Activated T-cell treated with anti-CD3 and anti-CD28 coated beads, Interleukin-2, amount 50 U/mL, for 72 hours (primary cell): ENCODE data around the gene UBASH3B. TPM values are rescaled to one million over a fixed set of nuclear protein-coding genes. Genes with fewer than 3 reads are reported as not detected.

Experiments
- ATAC-seq, 2 donors: fragments of 150-1000 bp; cut with Tn5 transposase; replicated peaks in 1 of 2; 2 replicates each; pipeline ENCODE4 v1.10.0; 2021; ENCODE audit warnings: moderate library complexity in 2 of 2, mild to moderate bottlenecking in 1 of 2
- DNase-seq, 2 donors: peaks; one replicate each; pipeline ENCODE4 v3.0.0; 2021 to 2022; ENCODE audit warnings: mixed read lengths in 1 of 2
- H3K27ac Mint-ChIP-seq: one replicate; pipeline ENCODE4 v1.8.0; 2022; ENCODE audit warnings: mild to moderate bottlenecking, moderate library complexity, mixed read lengths
- H3K27me3 Mint-ChIP-seq: one replicate; pipeline ENCODE4 v1.8.0; 2022; ENCODE audit warnings: low read depth, mixed read lengths
- H3K36me3 Mint-ChIP-seq, 2 donors: one replicate each; pipeline ENCODE4 v1.8.0; 2022; ENCODE audit warnings: mixed read lengths in 2 of 2, mild to moderate bottlenecking in 1 of 2; ENCODE audit not compliant: insufficient read depth in 2 of 2
- H3K4me1 Mint-ChIP-seq: one replicate; pipeline ENCODE4 v1.8.0; 2022; ENCODE audit warnings: low read depth, mixed read lengths
- H3K4me3 Mint-ChIP-seq, 2 donors: one replicate each; pipeline ENCODE4 v1.8.0; 2022; ENCODE audit warnings: mild to moderate bottlenecking in 2 of 2, mixed read lengths in 2 of 2, moderate library complexity in 2 of 2
- H3K9me3 Mint-ChIP-seq, 2 donors: one replicate each; pipeline ENCODE4 v1.8.0; 2022; ENCODE audit warnings: mixed read lengths in 2 of 2
- total RNA-seq, 2 donors: library from RNA; stranded (reverse); gene quantifications; one replicate each; pipeline ENCODE4 v1.2.3, GENCODE V29; 2022

Gene UBASH3B
- total RNA-seq, 2 donors from 2014 or later: 6.9 to 18.5 TPM

DNA sequence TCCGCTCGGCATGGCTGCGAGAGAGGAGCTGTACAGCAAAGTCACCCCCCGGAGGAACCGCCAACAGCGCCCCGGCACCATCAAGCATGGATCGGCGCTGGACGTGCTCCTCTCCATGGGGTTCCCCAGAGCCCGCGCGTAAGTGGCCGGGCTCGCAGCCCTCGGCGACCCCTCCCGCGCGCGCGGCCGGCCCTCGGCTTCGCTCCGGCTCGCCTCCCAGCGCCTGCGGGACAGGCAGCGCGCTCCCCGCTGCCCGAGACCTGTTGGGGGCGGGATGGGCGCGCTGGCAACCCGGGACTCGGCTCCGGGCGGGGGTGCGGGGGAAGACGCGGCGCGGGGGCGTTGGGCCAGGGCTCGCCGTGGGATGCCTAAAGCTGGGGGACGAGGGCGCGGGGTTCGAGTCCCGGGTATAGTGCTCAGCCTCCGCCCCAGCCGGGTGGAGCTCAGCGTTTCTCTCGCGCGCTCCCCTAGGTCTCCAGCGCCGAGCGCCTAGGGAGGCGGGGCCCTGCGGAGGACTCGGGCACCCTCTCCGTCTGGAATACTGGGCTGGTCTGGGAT is 630 bp downstream of the UBASH3B start:
- Mint-ChIP-seq H3K4me1 (peaks cover 30% of the 10 kb centered on the region), H3K4me3 (peak overlapping the region; percentile 89 to 91), H3K9me3 (no peaks in the 10 kb centered on the region), H3K27ac (peak overlapping the region; percentile 3), H3K27me3 (peaks cover 30% of the 10 kb centered on the region), H3K36me3 (peaks cover 0 to 3% of the 10 kb centered on the region in 2 donors)
- ATAC-seq (peak; percentile 64 to 70), DNase-seq (peak; percentile 57 to 65)

DNA sequence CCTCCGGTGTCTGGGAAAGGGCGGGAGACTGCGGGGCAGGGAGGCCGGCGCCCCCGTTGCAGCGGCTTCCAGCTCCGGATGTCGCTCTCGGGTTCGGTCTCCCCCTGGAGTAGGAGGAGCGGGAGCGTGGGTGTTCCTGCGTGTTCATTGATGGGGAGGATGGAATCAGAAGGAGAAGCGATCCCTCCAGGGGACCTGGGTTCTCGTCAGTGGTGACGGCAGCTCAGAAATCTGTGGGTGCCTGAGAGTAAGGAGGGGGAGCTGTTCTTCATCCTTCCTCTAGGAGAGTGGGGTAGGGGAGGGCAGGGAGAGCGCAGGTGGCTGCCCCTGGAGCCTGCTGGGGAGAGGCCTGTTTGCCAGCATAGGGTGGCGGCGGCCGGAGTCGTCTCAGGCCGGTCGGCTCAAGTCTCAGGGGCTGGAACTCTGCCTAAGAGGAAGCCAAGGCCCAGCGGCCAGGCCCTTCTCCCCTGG is 1.1 kb downstream of the UBASH3B start:
- peak; percentile 36 to 45 for ATAC-seq
- H3K4me3 Mint-ChIP-seq: peak overlapping the region; percentile 89 to 91
- H3K27ac Mint-ChIP-seq: peak overlapping the region; percentile 3
- H3K36me3 Mint-ChIP-seq: peaks cover 0 to 3% of the 10 kb centered on the region in 2 donors
- H3K27me3 Mint-ChIP-seq: peaks cover 30% of the 10 kb centered on the region
- peaks cover 30% of the 10 kb centered on the region for H3K4me1 Mint-ChIP-seq
- DNase-seq: peak; percentile 34 to 43
- H3K9me3 Mint-ChIP-seq: no peaks in the 10 kb centered on the region

DNA sequence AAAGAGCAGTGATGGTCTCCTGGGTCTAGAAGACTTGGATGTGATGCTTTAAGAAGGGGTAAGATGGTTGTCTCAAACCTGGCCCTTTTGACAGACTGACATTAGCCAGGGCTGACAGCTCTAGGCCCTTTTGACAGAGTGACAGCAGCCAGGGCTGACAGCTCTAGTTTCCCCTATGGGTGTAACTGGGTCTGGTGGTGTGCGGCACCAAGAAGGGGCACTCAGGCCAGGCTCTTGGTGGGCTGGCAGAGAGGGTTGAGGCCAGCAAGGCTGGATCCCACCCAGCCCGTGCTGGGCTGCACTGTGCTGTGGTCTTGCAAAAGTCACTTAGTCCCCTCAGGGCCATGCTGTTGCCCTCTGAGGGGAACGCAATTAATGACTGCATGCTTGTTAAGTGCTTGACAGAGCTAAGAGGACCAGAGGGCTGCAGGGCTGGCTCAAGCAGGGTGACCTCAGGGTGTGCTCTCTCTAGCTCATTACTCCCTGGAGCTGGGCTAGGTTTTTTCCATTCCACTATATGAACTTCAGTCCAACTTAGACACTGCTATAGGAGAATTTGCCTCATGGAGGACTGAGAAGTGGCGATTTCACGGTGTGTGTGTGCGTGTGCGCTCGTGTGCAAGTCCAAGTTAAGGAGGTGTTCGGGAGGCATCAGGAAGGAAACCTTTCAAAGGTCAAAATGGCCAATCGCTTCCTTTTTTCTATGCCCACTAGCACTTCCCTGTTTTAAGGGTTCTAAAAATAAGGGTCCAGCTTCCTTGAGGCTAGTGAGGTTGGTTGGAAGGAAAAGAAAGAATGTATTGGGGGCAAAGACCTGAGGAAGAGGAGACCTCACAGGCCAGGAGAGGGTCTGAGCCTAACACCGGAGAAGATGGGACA is 4.4 kb downstream of the UBASH3B start:
- Mint-ChIP-seq H3K36me3 (peaks cover 0 to 3% of the 10 kb centered on the region in 2 donors), H3K27me3 (peaks cover 4% of the 10 kb centered on the region), H3K27ac (no peak overlapping the region), H3K4me3 (no peak overlapping the region), H3K9me3 (no peaks in the 10 kb centered on the region), H3K4me1 (peaks cover 35% of the 10 kb centered on the region)
- ATAC-seq: no peak
- no peak for DNase-seq

DNA sequence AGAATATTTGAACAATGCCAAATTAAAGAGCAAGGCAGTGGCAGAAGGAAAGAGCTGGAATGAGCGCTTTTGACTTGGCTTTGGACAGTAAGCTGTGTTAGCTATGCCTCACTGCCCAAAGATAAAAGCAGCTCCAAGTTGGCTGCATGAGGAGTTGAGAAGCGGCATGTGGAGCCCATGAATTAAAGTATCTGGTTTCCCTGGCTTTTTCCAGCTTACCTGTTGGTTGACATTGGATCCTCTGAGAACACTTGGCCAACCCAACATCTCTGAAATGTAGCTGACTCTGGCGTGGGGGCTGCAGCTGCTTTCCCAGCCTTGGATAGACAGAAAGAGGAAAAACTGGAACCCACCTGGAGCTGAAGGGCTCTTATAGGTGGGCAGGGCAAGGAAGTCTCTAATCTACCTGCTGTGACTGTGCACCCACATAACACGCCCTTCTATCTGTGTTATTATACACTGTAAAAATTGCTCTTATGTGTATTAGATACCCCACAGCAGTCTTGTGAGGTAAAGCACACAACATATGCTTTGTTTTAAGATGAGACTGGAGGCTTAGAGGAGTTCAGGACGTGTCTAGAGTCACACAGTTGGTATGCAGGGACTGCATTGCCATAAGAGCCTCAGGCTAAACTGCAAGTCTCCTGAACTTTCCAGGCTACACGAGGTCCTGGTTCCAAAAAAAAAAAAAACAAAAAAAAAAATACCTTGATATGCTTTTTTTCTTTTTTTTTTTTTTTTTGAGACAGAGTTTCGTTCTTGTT is 5.8 kb downstream of the UBASH3B start:
- Mint-ChIP-seq H3K36me3 (peaks cover 0 to 3% of the 10 kb centered on the region in 2 donors), H3K27ac (no peak overlapping the region), H3K4me3 (no peak overlapping the region), H3K9me3 (no peaks in the 10 kb centered on the region), H3K27me3 (no peaks in the 10 kb centered on the region), H3K4me1 (peaks cover 30% of the 10 kb centered on the region)
- DNase-seq (no peak), ATAC-seq (no peak)

DNA sequence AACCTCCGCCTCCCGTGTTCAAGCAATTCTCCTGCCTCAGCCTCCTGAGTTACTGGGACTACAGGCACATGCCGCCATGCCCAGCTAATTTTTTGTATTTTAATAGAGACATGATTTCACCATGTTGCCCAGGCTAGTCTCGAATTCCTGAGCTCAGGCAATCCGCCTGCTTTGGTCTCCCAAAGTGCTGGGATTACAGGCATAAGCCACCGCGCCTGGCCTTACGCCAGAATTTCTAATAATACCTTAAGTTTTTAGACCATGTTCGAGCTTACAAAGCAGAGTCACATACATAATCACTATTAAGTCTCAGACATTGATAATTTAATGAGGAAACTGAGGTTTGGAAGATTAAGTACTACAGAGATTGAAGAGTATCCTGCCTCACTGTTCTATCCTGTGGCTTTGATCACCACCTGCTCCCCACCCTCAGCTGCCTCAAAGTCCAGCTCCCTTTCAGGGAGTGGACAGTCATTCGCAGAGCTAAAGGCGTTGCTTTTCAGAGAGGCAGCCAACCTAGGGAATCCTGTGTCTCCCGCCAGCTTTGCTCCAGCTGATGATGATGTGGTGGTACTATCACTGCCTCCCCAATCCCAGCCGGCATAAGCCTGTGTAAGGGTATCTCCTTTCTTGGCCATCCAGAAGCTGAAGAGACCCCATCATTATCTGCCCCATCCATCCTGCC is 7.7 kb downstream of the UBASH3B start:
- H3K4me1 Mint-ChIP-seq: peaks cover 36% of the 10 kb centered on the region
- no peak for DNase-seq
- no peaks in the 10 kb centered on the region for H3K9me3 Mint-ChIP-seq
- no peak overlapping the region for H3K4me3 Mint-ChIP-seq
- H3K36me3 Mint-ChIP-seq: no peaks in the 10 kb centered on the region
- no peak for ATAC-seq
- H3K27ac Mint-ChIP-seq: no peak overlapping the region
- H3K27me3 Mint-ChIP-seq: no peaks in the 10 kb centered on the region

DNA sequence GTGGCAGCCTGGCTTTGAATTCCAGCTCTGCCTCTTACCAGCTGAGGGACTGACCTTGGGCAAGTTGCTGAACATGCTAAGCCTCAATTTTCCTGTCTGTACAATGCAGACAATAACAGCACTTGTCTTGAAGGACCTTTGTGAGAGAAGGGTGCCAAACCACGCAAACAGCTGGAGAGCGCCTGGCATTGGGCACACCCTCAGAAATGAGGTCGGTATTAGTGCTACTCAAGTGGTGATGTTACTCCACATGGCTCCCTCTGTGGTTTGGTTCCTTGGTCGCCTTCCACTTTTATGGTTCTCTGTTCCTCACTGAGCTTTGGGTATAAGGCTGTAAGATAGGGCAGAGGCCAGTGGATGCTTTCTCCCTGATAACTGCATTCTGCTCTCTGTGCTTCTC is 8.2 kb downstream of the UBASH3B start:
- Mint-ChIP-seq H3K4me3 (no peak overlapping the region), H3K9me3 (no peaks in the 10 kb centered on the region), H3K4me1 (peaks cover 39% of the 10 kb centered on the region), H3K27ac (no peak overlapping the region), H3K27me3 (no peaks in the 10 kb centered on the region), H3K36me3 (no peaks in the 10 kb centered on the region)
- DNase-seq (no peak), ATAC-seq (no peak)

DNA sequence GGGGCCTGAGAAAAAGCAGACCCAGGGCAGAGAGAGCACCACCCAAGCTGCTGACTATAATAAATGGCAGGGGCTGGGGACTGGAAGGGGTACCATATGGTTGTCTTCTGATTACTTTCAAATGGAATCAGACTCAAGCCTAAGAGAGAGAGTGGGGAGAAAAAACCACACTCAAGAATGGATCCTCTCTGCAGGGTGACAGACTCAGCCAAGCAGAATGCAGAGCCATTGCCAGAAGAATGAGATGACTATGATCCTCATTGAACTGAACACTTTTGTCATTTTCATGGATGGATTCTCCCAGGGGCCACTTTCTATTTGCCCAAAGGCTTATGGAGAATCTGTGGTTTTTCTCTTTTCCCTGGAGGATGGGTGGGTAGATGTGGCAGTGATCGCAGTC is 8.7 kb downstream of the UBASH3B start:
- H3K27ac Mint-ChIP-seq: no peak overlapping the region
- DNase-seq (no peak), ATAC-seq (no peak)
- H3K36me3 Mint-ChIP-seq: peaks cover under 1 to 2% of the 10 kb centered on the region in 2 donors
- H3K4me1 Mint-ChIP-seq: peaks cover 39% of the 10 kb centered on the region
- H3K27me3 Mint-ChIP-seq: no peaks in the 10 kb centered on the region
- H3K9me3 Mint-ChIP-seq: peaks cover under 1 to 1% of the 10 kb centered on the region in 2 donors
- H3K4me3 Mint-ChIP-seq: no peak overlapping the region

DNA sequence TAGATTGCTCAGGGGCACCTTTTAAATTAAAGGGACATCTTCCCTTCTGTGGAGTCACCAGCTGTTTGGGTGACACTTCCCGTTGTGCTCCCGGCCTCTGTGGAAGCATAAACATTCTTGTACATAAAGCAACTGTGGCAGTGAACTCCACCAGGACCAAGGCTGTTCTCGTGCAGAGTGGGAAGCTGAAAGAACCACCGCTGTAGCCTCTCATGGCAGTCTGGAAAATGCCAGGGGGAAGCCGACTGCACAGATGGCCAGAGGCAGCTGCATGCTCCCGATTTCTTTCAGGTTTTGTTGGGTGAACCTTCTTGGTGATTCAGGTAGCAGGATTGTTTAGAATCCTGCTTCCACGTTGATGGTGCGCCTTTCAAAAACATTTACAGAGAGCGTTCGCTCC is 10.3 kb downstream of the UBASH3B start:
- Mint-ChIP-seq H3K27ac (no peak overlapping the region), H3K9me3 (peaks cover 3 to 7% of the 10 kb centered on the region in 2 donors), H3K4me3 (no peak overlapping the region), H3K4me1 (peaks cover 49% of the 10 kb centered on the region), H3K36me3 (peaks cover 4 to 8% of the 10 kb centered on the region in 2 donors), H3K27me3 (no peaks in the 10 kb centered on the region)
- DNase-seq: no peak
- ATAC-seq: no peak

DNA sequence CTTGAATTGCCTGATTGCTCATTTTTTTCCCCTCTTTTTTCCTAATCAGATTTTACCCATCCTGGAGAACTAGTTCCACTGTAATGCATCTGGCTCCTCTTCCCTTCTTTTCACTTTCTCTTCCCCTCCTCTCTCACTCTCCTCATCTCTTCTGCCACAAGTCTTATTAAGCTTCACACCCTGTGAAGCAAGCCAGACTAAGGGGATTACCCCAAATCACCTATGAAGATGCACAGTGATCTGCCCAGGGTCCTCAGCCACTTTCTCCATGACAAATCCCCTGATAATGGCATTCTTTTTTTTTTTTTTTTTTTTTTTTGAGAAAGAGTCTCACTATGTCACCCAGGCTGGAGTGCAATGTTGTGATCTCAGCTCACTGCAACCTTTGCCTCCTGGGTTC is 11.2 kb downstream of the UBASH3B start:
- Mint-ChIP-seq H3K36me3 (peaks cover 4 to 8% of the 10 kb centered on the region in 2 donors), H3K27me3 (no peaks in the 10 kb centered on the region), H3K27ac (no peak overlapping the region), H3K4me1 (peaks cover 57% of the 10 kb centered on the region), H3K4me3 (peak overlapping the region; percentile 2 to 16), H3K9me3 (peaks cover 3 to 7% of the 10 kb centered on the region in 2 donors)
- DNase-seq: no peak
- no peak for ATAC-seq

DNA sequence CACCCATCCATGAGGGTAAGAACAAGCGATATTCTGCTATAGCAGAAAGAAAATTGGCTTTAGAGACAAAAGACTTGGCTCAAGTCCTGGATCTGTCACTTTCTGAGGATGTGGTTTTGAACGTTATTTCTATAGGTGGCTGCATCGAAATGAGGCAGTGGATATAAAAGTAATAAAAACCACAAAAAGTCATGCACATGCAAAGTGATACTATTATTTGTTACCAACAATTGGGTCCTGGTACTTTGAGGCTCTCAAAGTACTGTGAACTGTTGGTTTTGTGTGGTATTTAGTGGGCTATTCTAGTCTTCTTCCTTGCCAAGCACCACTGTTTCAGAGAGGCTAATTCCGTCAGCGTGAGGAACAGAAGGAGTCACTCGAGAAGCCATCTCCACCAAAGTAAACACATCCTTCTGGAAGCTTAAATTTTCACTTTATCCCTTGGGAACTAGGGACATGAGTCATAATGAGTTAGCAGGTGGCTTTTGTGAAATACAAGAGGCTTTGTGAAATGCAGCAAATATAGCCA is 13.1 kb downstream of the UBASH3B start:
- Mint-ChIP-seq H3K4me3 (peak overlapping the region; percentile 33 to 40), H3K36me3 (peaks cover 4 to 8% of the 10 kb centered on the region in 2 donors), H3K9me3 (peaks cover 3 to 7% of the 10 kb centered on the region in 2 donors), H3K27me3 (no peaks in the 10 kb centered on the region), H3K4me1 (peaks cover 70% of the 10 kb centered on the region), H3K27ac (no peak overlapping the region)
- no peak for DNase-seq
- ATAC-seq: peak; percentile 86 to 88

DNA sequence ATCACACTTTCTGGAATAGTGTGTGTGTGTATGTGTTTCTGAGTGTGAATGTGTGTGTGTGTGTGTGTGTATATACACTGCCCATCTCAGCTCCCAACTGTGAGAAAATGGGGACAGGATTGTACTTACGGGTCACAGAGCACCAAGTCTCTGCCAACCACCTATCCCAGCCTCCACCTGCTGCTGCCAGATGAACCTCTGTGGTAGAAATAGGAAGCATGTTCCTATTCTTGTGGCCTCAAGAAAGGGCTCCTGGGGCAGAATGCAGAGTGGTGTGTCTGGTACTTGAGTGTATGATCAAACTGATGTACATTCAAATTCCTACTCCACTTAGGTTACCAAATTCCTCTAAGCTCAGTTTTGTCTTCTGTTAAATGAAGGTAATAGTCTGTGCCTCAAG is 14.6 kb downstream of the UBASH3B start:
- Mint-ChIP-seq H3K36me3 (peaks cover 4 to 8% of the 10 kb centered on the region in 2 donors), H3K27ac (no peak overlapping the region), H3K9me3 (peaks cover 3 to 7% of the 10 kb centered on the region in 2 donors), H3K4me1 (peaks cover 72% of the 10 kb centered on the region), H3K4me3 (no peak overlapping the region), H3K27me3 (no peaks in the 10 kb centered on the region)
- ATAC-seq (no peak), DNase-seq (no peak)

DNA sequence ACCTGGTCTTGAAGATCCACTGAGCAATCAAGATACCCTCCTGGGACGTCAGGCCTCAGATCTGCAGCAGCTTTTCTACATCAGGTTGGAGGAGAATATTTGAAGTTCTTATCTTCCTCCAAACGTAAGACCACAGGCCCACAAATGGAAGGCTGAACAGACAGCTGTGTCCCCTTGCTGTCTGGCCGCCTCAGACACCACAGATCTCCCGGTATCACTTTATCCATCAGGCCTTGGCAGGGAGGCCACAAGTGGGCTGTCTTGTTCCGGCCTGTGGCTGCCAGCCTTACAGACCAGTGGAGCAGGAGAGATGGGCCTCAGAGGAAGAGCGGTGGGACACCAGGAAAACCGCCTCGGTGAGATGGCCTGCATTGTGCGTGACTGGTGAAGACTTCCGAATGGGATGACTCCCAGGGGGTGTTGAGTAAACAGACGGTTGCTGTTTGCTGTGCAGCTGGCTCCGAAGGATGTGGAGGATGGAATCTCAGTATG is 15.9 kb downstream of the UBASH3B start:
- H3K9me3 Mint-ChIP-seq: peaks cover 3 to 7% of the 10 kb centered on the region in 2 donors
- H3K36me3 Mint-ChIP-seq: peaks cover 4 to 8% of the 10 kb centered on the region in 2 donors
- ATAC-seq: no peak
- H3K4me3 Mint-ChIP-seq: no peak overlapping the region
- no peak overlapping the region for H3K27ac Mint-ChIP-seq
- peaks cover 82% of the 10 kb centered on the region for H3K4me1 Mint-ChIP-seq
- no peaks in the 10 kb centered on the region for H3K27me3 Mint-ChIP-seq
- no peak for DNase-seq
